Right lobe of liver (tissue), 4 donors: Measurements from ENCODE around the gene RANBP1.

Experiments
- CTCF ChIP-seq, 4 donors: fragments of 200-600 bp in 3 of 4; fragments of 450-650 bp in 1 of 4; IDR thresholded peaks; one replicate each; pipeline versions ENCODE4 v1.5.1 to v1.8.0; 2016 to 2022; ENCODE audit warnings: antibody characterized with exemption in 4 of 4, mild to moderate bottlenecking in 2 of 4
- POLR2A ChIP-seq: fragments of 450-650 bp; IDR thresholded peaks from one replicate; pipeline ENCODE4 v1.6.1; 2017; ENCODE audit warnings: antibody characterized with exemption, mild to moderate bottlenecking
- donor health status: DM: no; HTN: no; CAD: no.
- donor health status: DM: no; HTN: no; CAD: no.
- donor health status: DM: no; HTN: yes; CAD: no.

GRCh38 chr22:20169253-20169822 is 53.4 kb downstream of the RANBP1 start:
- no peak for TF ChIP-seq CTCF (IDR thresholded peaks at IDR 0.05)
- no peak for TF ChIP-seq POLR2A
